IPS-20b (cell line): ENCODE measurements around the gene POLE3.
"Not testable (repeated sequence)": the region's sequence is repeated elsewhere in the genome, so short reads cannot be mapped to it uniquely, and the experiment has no call there.

ENCODE experiments used
- H3K27ac ChIP-seq: one replicate; pipeline ENCODE4 v1.5.1; 2013; ENCODE audit warnings: low read length
- H3K27me3 ChIP-seq: 2 replicates; pipeline ENCODE4 v1.6.1; 2013; ENCODE audit warnings: mild to moderate bottlenecking, low read length, inconsistent platforms; ENCODE audit not compliant: insufficient read depth
- H3K36me3 ChIP-seq: 2 replicates; pipeline ENCODE4 v1.6.1; 2013; ENCODE audit warnings: low read depth, mild to moderate bottlenecking, inconsistent platforms, low read length, moderate library complexity; ENCODE audit not compliant: insufficient read depth
- H3K4me1 ChIP-seq: 2 replicates; pipeline ENCODE4 v1.6.1; 2013; ENCODE audit warnings: mild to moderate bottlenecking, control low read depth, inconsistent platforms, low read length, moderate library complexity; ENCODE audit not compliant: insufficient read depth
- H3K4me3 ChIP-seq: 2 replicates; pipeline ENCODE4 v1.5.1; 2013; ENCODE audit warnings: mild to moderate bottlenecking, low read length, inconsistent platforms
- H3K9ac ChIP-seq: 2 replicates; pipeline ENCODE4 v1.6.1; 2013; ENCODE audit warnings: low read depth, mild to moderate bottlenecking, inconsistent platforms, low read length, moderate library complexity
- H3K9me3 ChIP-seq: 2 replicates; pipeline ENCODE4 v1.6.1; 2013; ENCODE audit warnings: mild to moderate bottlenecking, low read depth, low read length, inconsistent platforms; ENCODE audit not compliant: insufficient read depth

The POLE3 gene

GRCh38 chr9:113386571-113387393, 23.7 kb downstream of the POLE3 start:
- no peak overlapping the region for H3K9ac ChIP-seq
- H3K4me1 ChIP-seq: no peaks in the 10 kb centered on the region
- H3K9me3 ChIP-seq: no peaks in the 10 kb centered on the region
- no peaks in the 10 kb centered on the region for H3K27me3 ChIP-seq
- no peak overlapping the region for H3K27ac ChIP-seq
- peaks cover 22% of the 10 kb centered on the region for H3K36me3 ChIP-seq
- no peak overlapping the region for H3K4me3 ChIP-seq

- Histone ChIP-seq H3K27me3 (no peaks in the 10 kb centered on the region), H3K4me1 (no peaks in the 10 kb centered on the region; the same call in 1 of the 2 replicates), H3K27ac (no peak overlapping the region), H3K9ac (no peak overlapping the region), H3K9me3 (no peaks in the 10 kb centered on the region), H3K4me3 (no peak overlapping the region), H3K36me3 (no peaks in the 10 kb centered on the region; the same call in 1 of the 2 replicates)
Measured at GRCh38 chr9:113381909-113382411, 28.5 kb downstream of the POLE3 start.

GRCh38 chr9:113381441-113381840, 29.0 kb downstream of the POLE3 start:
- not testable (repeated sequence) for H3K4me3 ChIP-seq, H3K9ac ChIP-seq, H3K4me1 ChIP-seq, H3K27me3 ChIP-seq, H3K27ac ChIP-seq, H3K36me3 ChIP-seq, H3K9me3 ChIP-seq

- Histone ChIP-seq H3K9ac (no peak overlapping the region), H3K36me3 (no peaks in the 10 kb centered on the region), H3K27me3 (no peaks in the 10 kb centered on the region), H3K4me3 (no peak overlapping the region), H3K9me3 (no peaks in the 10 kb centered on the region), H3K4me1 (no peaks in the 10 kb centered on the region; the same call in 1 of the 2 replicates), H3K27ac (no peak overlapping the region)
Measured at GRCh38 chr9:113380869-113381378, 29.6 kb downstream of the POLE3 start.

- H3K4me3 ChIP-seq, H3K9ac ChIP-seq, H3K9me3 ChIP-seq, H3K27me3 ChIP-seq, H3K27ac ChIP-seq, H3K36me3 ChIP-seq, H3K4me1 ChIP-seq: not testable (repeated sequence)
Measured at GRCh38 chr9:113379829-113380210, 30.7 kb downstream of the POLE3 start.

- H3K9ac ChIP-seq, H3K27ac ChIP-seq, H3K27me3 ChIP-seq, H3K9me3 ChIP-seq, H3K4me3 ChIP-seq, H3K4me1 ChIP-seq, H3K36me3 ChIP-seq: not testable (repeated sequence)
Measured at GRCh38 chr9:113379094-113379828, 31.2 kb downstream of the POLE3 start.

GRCh38 chr9:113376634-113377567, 33.6 kb downstream of the POLE3 start, which contains the start of gene HDHD3:
TSS of gene HDHD3 (minus strand) at chr9:113376986. CDS start at chr9:113374354, 2,632 bp downstream.
- H3K36me3 ChIP-seq: peaks cover 19% of the 10 kb centered on the region
- H3K9ac ChIP-seq: peak within 1 kb of the TSS; percentile 81
- H3K4me3 ChIP-seq: peak within 1 kb of the TSS; percentile 92
- H3K4me1 ChIP-seq: no peaks in the 10 kb centered on the region; the same call in 1 of the 2 replicates
- H3K9me3 ChIP-seq: no peaks in the 10 kb centered on the region
- no peaks in the 10 kb centered on the region for H3K27me3 ChIP-seq
- H3K27ac ChIP-seq: peak within 1 kb of the TSS; percentile 65

GRCh38 chr9:113375057-113376023, 35.1 kb downstream of the POLE3 start:
- H3K9me3 ChIP-seq: no peaks in the 10 kb centered on the region
- H3K9ac ChIP-seq: no peak overlapping the region
- peaks cover 19% of the 10 kb centered on the region for H3K36me3 ChIP-seq
- no peak overlapping the region for H3K27ac ChIP-seq
- H3K4me1 ChIP-seq: no peaks in the 10 kb centered on the region
- no peaks in the 10 kb centered on the region for H3K27me3 ChIP-seq
- peak overlapping the region; percentile 15; the same call in 1 of the 2 replicates for H3K4me3 ChIP-seq

- Histone ChIP-seq H3K27ac (no peak overlapping the region), H3K4me1 (no peaks in the 10 kb centered on the region), H3K9me3 (no peaks in the 10 kb centered on the region), H3K9ac (no peak overlapping the region), H3K4me3 (no peak overlapping the region), H3K27me3 (no peaks in the 10 kb centered on the region), H3K36me3 (peaks cover 19% of the 10 kb centered on the region)
Measured at GRCh38 chr9:113373676-113374392, 36.6 kb downstream of the POLE3 start.

- H3K27ac ChIP-seq: no peak overlapping the region
- H3K9ac ChIP-seq: 0 out of 2 replicates have a peak overlapping the region, but pooled peaks have one; percentile 12
- no peak overlapping the region for H3K4me3 ChIP-seq
- H3K27me3 ChIP-seq: no peaks in the 10 kb centered on the region
- no peaks in the 10 kb centered on the region for H3K4me1 ChIP-seq
- peaks cover 19% of the 10 kb centered on the region for H3K36me3 ChIP-seq
- no peaks in the 10 kb centered on the region for H3K9me3 ChIP-seq
Measured at GRCh38 chr9:113373256-113373655, 37.2 kb downstream of the POLE3 start.
